Tibial nerve (tissue), 4 donors: ENCODE data around the gene DOHH. TPM values are rescaled to one million over a fixed set of nuclear protein-coding genes. Genes with fewer than 3 reads are reported as not detected.

Experiments used
- DNase-seq, 2 donors: peaks; one replicate each; pipeline ENCODE4 v3.0.0-alpha.2; 2019; ENCODE audit warnings: low spot score in 2 of 2
- H3K27ac ChIP-seq, 4 donors: fragments of 200-600 bp; sonication (generic) in 3 of 4; one replicate each; pipeline ENCODE4 v1.5.1; 2017 to 2019; ENCODE audit warnings: mild to moderate bottlenecking in 1 of 4
- H3K27me3 ChIP-seq, 2 donors: fragments of 200-600 bp; sonication (generic) in 1 of 2; one replicate each; pipeline versions ENCODE4 v1.5.1 to v1.6.0; 2017 to 2019
- H3K36me3 ChIP-seq, 3 donors: fragments of 200-600 bp; sonication (generic); one replicate each; pipeline ENCODE4 v1.5.1; 2018 to 2019
- H3K4me1 ChIP-seq, 4 donors: fragments of 200-600 bp; sonication (generic) in 3 of 4; one replicate each; pipeline ENCODE4 v1.5.1; 2017 to 2019
- H3K4me3 ChIP-seq, 4 donors: fragments of 200-600 bp; sonication (generic) in 3 of 4; one replicate each; pipeline ENCODE4 v1.5.1; 2017 to 2019; ENCODE audit warnings: mild to moderate bottlenecking in 1 of 4, moderate library complexity in 1 of 4
- H3K9me3 ChIP-seq, 4 donors: fragments of 200-600 bp; sonication (generic) in 3 of 4; one replicate each; pipeline ENCODE4 v1.5.1; 2017 to 2019
- CTCF ChIP-seq, 5 experiments: fragments of 200-600 bp in 3 of 5; fragments of 450-650 bp in 2 of 5; sonication (generic) in 3 of 5; IDR thresholded peaks; one replicate each; pipeline ENCODE4 v1.5.1; 2016 to 2019; ENCODE audit warnings: antibody characterized with exemption in 5 of 5, mild to moderate bottlenecking in 3 of 5, moderate library complexity in 2 of 5
- EP300 ChIP-seq, 2 donors: sonication (generic); formaldehyde crosslinking; IDR thresholded peaks; one replicate each; pipeline ENCODE4 v1.6.1; 2017; ENCODE audit warnings: antibody characterized with exemption in 2 of 2, mild to moderate bottlenecking in 1 of 2
- POLR2A ChIP-seq, 2 donors: fragments of 450-650 bp; IDR thresholded peaks; one replicate each; pipeline ENCODE4 v1.6.1; 2017; ENCODE audit warnings: antibody characterized with exemption in 2 of 2, mild to moderate bottlenecking in 2 of 2, moderate library complexity in 2 of 2
- WGBS, 2 donors: methylation state at CpG; one replicate each; pipeline ENCODE4 v1.1.5; 2018; 5-methylcytosine and 5-hydroxymethylcytosine counted together
- total RNA-seq, 4 donors: library from RNA; depleted of rRNA; stranded (reverse); fragments of >200 nt; gene quantifications; one replicate each; pipeline ENCODE4 v1.1.0, GENCODE V29; 2016

The DOHH gene
- total RNA-seq, 4 donors from 2014 or later, result 19.7 to 30.3 (median 23.0) TPM

GRCh38 chr19:3528080-3528479 is 27.6 kb upstream of the DOHH start:
- H3K4me1 ChIP-seq, result no peaks in the 10 kb centered on the region
- no peak for DNase-seq
- H3K4me3 ChIP-seq, result no peak overlapping the region
- 98 to 100% methylated on average over 3 to 11 of the region's 14 CpGs for WGBS, 2 donors
- no peaks in the 10 kb centered on the region for H3K9me3 ChIP-seq
- TF ChIP-seq POLR2A (IDR thresholded peaks at IDR 0.05), result no peak
- TF ChIP-seq CTCF (IDR thresholded peaks at IDR 0.05), result no peak
- no peak for TF ChIP-seq EP300 (IDR thresholded peaks at IDR 0.05)
- H3K27me3 ChIP-seq, result no peaks in the 10 kb centered on the region
- H3K27ac ChIP-seq, result no peak overlapping the region
- peaks cover 8 to 79% (median 33%) of the 10 kb centered on the region in 3 donors for H3K36me3 ChIP-seq

- H3K9me3 ChIP-seq, result no peaks in the 10 kb centered on the region
- no peak for DNase-seq
- peaks cover 4 to 79% (median 32%) of the 10 kb centered on the region in 3 donors for H3K36me3 ChIP-seq
- H3K27me3 ChIP-seq, result no peaks in the 10 kb centered on the region
- TF ChIP-seq POLR2A (IDR thresholded peaks at IDR 0.05), result no peak
- TF ChIP-seq CTCF (IDR thresholded peaks at IDR 0.05), result no peak
- no peak for TF ChIP-seq EP300 (IDR thresholded peaks at IDR 0.05)
- no peak overlapping the region for H3K4me3 ChIP-seq
- WGBS, 2 donors, result 90 to 96% methylated on average over 14 to 21 of the region's 21 CpGs
- H3K27ac ChIP-seq, result no peak overlapping the region
- no peaks in the 10 kb centered on the region for H3K4me1 ChIP-seq
Observed at GRCh38 chr19:3527238-3527910, 26.9 kb upstream of the DOHH start.

GRCh38 chr19:3526507-3527237 is 26.2 kb upstream of the DOHH start:
- DNase-seq, result no peak
- WGBS, 2 donors, result 90 to 96% methylated on average over 28 of the region's 28 CpGs
- Histone ChIP-seq H3K4me1 (no peaks in the 10 kb centered on the region), H3K27me3 (no peaks in the 10 kb centered on the region), H3K36me3 (peaks cover 4 to 79% (median 26%) of the 10 kb centered on the region in 3 donors), H3K4me3 (no peak overlapping the region), H3K9me3 (no peaks in the 10 kb centered on the region), H3K27ac (no peak overlapping the region)
- TF ChIP-seq CTCF (IDR thresholded peaks at IDR 0.05), result no peak
- TF ChIP-seq EP300 (IDR thresholded peaks at IDR 0.05), result no peak
- TF ChIP-seq POLR2A (IDR thresholded peaks at IDR 0.05), result no peak

GRCh38 chr19:3524904-3525451 is 24.5 kb upstream of the DOHH start:
- Histone ChIP-seq H3K27ac (no peak overlapping the region), H3K4me3 (no peak overlapping the region), H3K36me3 (peaks cover 4 to 81% (median 24%) of the 10 kb centered on the region in 3 donors), H3K4me1 (peaks cover 0 to 3% (median 0%) of the 10 kb centered on the region in 4 donors), H3K27me3 (no peaks in the 10 kb centered on the region), H3K9me3 (no peaks in the 10 kb centered on the region)
- no peak for TF ChIP-seq CTCF (IDR thresholded peaks at IDR 0.05)
- no peak for TF ChIP-seq POLR2A (IDR thresholded peaks at IDR 0.05)
- no peak for TF ChIP-seq EP300 (IDR thresholded peaks at IDR 0.05)
- no peak for DNase-seq
- WGBS, 2 donors, result 90 to 92% methylated on average over 19 to 20 of the region's 20 CpGs
